Mesendoderm (in vitro differentiated cells): Measurements from ENCODE around the gene OBP2B.

Source experiments
- DNase-seq: peaks from one replicate; pipeline ENCODE4 v3.0.0; 2013
- H2AK5ac ChIP-seq: 2 replicates; pipeline ENCODE4 v1.6.1; 2013; ENCODE audit warnings: low read length, inconsistent platforms
- H2BK120ac ChIP-seq: 2 replicates; pipeline ENCODE4 v1.6.1; 2013; ENCODE audit warnings: low read depth, mild to moderate bottlenecking, low read length, moderate library complexity, mixed read lengths
- H2BK15ac ChIP-seq: replicated peaks from 2 replicates; pipeline ENCODE4 v1.6.1; 2013; ENCODE audit warnings: low read depth, mild to moderate bottlenecking, moderate library complexity
- H2BK5ac ChIP-seq: 2 replicates; pipeline ENCODE4 v1.6.1; 2013; ENCODE audit warnings: low read length, inconsistent platforms
- H3K18ac ChIP-seq: 2 replicates; pipeline ENCODE4 v1.6.1; 2013; ENCODE audit warnings: mild to moderate bottlenecking, low read length, mixed read lengths
- H3K23ac ChIP-seq: one replicate; pipeline ENCODE4 v1.6.1; 2013; ENCODE audit warnings: low read length
- H3K27ac ChIP-seq: 2 replicates; pipeline ENCODE4 v1.5.1; 2013; ENCODE audit warnings: low read depth, mild to moderate bottlenecking, inconsistent platforms, low read length, moderate library complexity
- H3K27me3 ChIP-seq: 2 replicates; pipeline ENCODE4 v1.6.1; 2013; ENCODE audit warnings: low read length, control low read depth, mild to moderate bottlenecking, inconsistent platforms; ENCODE audit not compliant: insufficient read depth, poor library complexity
- H3K36me3 ChIP-seq: 2 replicates; pipeline ENCODE4 v1.6.1; 2013; ENCODE audit warnings: low read length, inconsistent platforms; ENCODE audit not compliant: control insufficient read depth, insufficient read depth
- H3K4ac ChIP-seq: one replicate; pipeline ENCODE4 v1.6.1; 2013; ENCODE audit warnings: low read depth, mild to moderate bottlenecking, low read length, moderate library complexity
- H3K4me1 ChIP-seq: 2 replicates; pipeline ENCODE4 v1.6.1; 2013; ENCODE audit warnings: low read depth, low read length, inconsistent platforms; ENCODE audit not compliant: control insufficient read depth
- H3K4me2 ChIP-seq: 2 replicates; pipeline ENCODE4 v1.6.1; 2013; ENCODE audit warnings: low read length
- H3K4me3 ChIP-seq: 2 replicates; pipeline ENCODE4 v1.5.1; 2013; ENCODE audit warnings: mild to moderate bottlenecking, low read length
- H3K56ac ChIP-seq: one replicate; pipeline ENCODE4 v1.6.1; 2013; ENCODE audit warnings: low read length
- H3K79me1 ChIP-seq: 2 replicates; pipeline ENCODE4 v1.6.1; 2013; ENCODE audit warnings: low read length, inconsistent platforms
- H3K79me2 ChIP-seq: 2 replicates; pipeline ENCODE4 v1.6.1; 2013; ENCODE audit warnings: mild to moderate bottlenecking, low read length; ENCODE audit not compliant: control insufficient read depth, insufficient read depth
- H3K9ac ChIP-seq: 2 replicates; pipeline ENCODE4 v1.6.1; 2013; ENCODE audit warnings: low read length, inconsistent platforms
- H4K5ac ChIP-seq: one replicate; pipeline ENCODE4 v1.6.1; 2013; ENCODE audit warnings: low read length
- H4K8ac ChIP-seq: one replicate; pipeline ENCODE4 v1.6.1; 2013; ENCODE audit warnings: low read depth, mild to moderate bottlenecking, control low read depth, low read length, moderate library complexity
- WGBS: extraction: QIAGEN DNeasy Blood & Tissue Kit; methylation state at CpG from one replicate; pipeline ENCODE4 v1.1.7; 2013; ENCODE audit warnings: low lambda C conversion rate, missing lambda C conversion rate; ENCODE audit not compliant: insufficient coverage; ENCODE audit errors: extremely low coverage; 5-methylcytosine and 5-hydroxymethylcytosine counted together

OBP2B gene

DNA sequence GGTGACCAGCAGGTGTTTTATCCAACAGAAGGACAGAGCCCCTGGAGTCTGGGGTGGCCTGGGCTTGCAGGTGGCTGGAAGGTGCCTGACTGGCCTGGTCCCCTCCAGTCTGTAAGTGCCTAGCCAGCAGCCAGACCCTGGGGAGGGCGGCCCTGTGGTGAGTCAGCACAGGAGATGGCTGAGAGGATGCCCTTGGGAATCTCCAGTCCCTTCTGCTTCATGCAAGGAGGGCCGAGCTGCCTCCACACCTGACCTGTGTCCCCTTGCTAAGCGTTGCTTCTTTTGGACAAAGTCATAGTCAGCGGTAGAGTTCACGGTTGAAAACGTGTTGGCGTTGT, 20.2 kb downstream of the OBP2B start:
- no peak overlapping the region for H3K18ac ChIP-seq

DNA sequence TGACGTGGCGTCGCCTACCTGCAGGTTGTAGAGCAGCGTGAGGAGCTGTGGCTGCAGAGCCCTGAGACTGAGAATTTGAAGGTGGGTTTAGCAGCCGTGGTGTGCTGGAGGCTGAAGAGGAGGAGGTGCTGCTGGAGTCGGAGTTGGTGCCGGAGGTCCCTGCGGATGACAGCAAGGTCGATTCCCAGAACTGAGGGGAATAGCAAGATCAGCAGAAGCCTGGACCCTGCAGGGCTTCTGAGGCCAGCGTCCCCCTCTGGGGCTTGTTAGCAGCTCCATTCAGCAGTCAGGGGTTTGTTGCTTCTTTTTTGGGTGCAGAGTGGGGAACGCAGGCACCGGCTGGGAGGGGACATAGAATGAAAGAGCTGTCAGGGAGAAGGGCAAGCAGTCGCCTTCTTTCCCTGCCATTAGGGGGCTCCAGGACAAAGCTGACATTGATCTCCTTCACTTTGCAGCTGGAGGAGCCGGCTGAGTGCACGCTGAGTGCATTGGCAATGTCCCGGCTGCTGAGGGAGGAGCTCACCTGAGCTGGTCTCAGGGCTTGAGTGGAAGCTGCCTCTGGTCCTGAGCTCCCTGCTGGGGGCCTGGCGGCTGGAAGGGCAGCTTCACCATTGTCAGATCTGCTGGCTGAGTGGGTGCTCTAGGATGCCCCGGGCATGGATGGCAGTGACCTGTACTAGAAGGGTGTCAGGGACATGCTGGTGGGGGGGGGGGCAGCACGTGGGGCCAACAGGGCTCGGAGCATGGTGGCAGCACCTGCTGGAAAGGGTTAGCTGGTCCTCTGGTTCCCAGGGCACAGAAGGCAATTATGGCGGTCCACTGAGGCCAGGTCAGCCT, 20.8 kb downstream of the OBP2B start:
- no CpG with 5 or more reads among the region's 21 CpGs for WGBS
- Histone ChIP-seq H2BK5ac (no peak overlapping the region), H3K9ac (no peak overlapping the region), H4K5ac (no peak overlapping the region), H3K27ac (no peak overlapping the region), H3K4me3 (no peak overlapping the region), H4K8ac (no peak overlapping the region), H3K27me3 (no peaks in the 10 kb centered on the region), H2AK5ac (no peak overlapping the region), H3K4ac (no peak overlapping the region), H3K4me1 (no peaks in the 10 kb centered on the region), H2BK120ac (no peak overlapping the region), H2BK15ac (no peak overlapping the region), H3K18ac (no peak overlapping the region), H3K23ac (no peak overlapping the region), H3K56ac (no peak overlapping the region), H3K36me3 (no peaks in the 10 kb centered on the region), H3K79me2 (no peaks in the 10 kb centered on the region), H3K79me1 (no peaks in the 10 kb centered on the region), H3K4me2 (no peak overlapping the region)
- DNase-seq, result peak; percentile 88

More for the DNA sequence above, 20.2 kb downstream of the OBP2B start:
- Histone ChIP-seq H3K27me3 (no peaks in the 10 kb centered on the region), H3K23ac (no peak overlapping the region), H3K4me1 (no peaks in the 10 kb centered on the region), H2BK15ac (no peak overlapping the region), H3K27ac (no peak overlapping the region), H3K4me3 (no peak overlapping the region), H2AK5ac (no peak overlapping the region), H3K79me2 (no peaks in the 10 kb centered on the region), H2BK120ac (no peak overlapping the region), H4K8ac (no peak overlapping the region), H3K79me1 (no peaks in the 10 kb centered on the region), H3K4me2 (no peak overlapping the region), H3K4ac (no peak overlapping the region), H4K5ac (no peak overlapping the region), H3K56ac (no peak overlapping the region), H3K36me3 (no peaks in the 10 kb centered on the region), H2BK5ac (no peak overlapping the region), H3K9ac (no peak overlapping the region)
- DNase-seq, result no peak
- WGBS, result no CpG with 5 or more reads among the region's 7 CpGs

DNA sequence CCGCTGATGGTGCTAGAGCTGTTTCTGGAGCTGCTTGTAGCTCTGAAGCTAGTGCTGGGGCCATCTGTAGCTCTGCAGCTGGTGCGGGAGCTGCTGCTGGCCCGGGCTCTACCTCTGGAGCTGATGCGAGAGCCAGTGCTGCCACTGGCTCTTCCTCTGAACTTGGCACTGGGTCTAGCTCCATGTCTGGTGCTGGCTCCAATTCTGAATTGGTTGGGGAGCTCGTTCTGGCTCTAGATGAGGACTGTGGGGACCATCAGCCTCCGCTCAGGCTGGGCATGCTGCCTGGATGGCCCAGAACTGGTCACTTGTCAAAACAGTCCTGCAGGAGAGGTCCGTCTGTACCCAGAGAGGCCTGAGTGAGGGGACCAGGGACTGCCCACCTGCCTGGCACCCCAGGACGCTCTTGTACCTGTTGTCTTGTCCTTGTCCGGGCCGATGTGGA, 21.5 kb downstream of the OBP2B start:
- Histone ChIP-seq H2BK120ac (no peak overlapping the region), H3K79me1 (no peaks in the 10 kb centered on the region), H3K4me2 (no peak overlapping the region), H2BK15ac (no peak overlapping the region), H2AK5ac (no peak overlapping the region), H3K4me3 (no peak overlapping the region), H3K36me3 (no peaks in the 10 kb centered on the region), H3K4me1 (no peaks in the 10 kb centered on the region), H4K5ac (no peak overlapping the region), H2BK5ac (no peak overlapping the region), H3K27me3 (no peaks in the 10 kb centered on the region), H3K9ac (no peak overlapping the region), H4K8ac (no peak overlapping the region), H3K79me2 (no peaks in the 10 kb centered on the region), H3K23ac (no peak overlapping the region), H3K18ac (no peak overlapping the region), H3K4ac (no peak overlapping the region), H3K56ac (no peak overlapping the region), H3K27ac (no peak overlapping the region)
- WGBS, result no CpG with 5 or more reads among the region's 10 CpGs
- DNase-seq, result no peak

DNA sequence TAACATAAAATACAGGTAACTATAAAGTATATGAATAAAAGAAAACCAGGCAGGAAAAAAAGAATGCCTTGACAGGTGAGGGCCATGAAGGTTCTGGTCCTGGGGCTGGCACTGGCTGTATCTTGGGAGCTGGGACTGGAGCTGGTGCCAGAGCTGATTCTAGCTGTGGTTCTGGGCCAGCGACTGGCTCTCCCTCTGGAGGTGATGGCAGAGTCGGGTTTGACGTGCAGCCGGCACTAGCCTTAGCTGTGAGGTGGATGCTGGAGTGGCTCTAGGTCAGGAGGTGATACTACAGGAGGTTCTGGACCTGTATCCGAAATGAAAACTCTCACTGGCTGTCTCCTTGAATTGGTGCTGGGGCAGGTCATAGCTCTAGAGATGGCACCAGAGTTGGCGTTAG, 22.3 kb downstream of the OBP2B start:
- Histone ChIP-seq H3K18ac (no peak overlapping the region), H4K8ac (no peak overlapping the region), H4K5ac (no peak overlapping the region), H3K9ac (no peak overlapping the region), H3K79me1 (no peaks in the 10 kb centered on the region), H3K27ac (no peak overlapping the region), H2BK5ac (no peak overlapping the region), H2BK15ac (no peak overlapping the region), H3K4ac (no peak overlapping the region), H3K36me3 (no peaks in the 10 kb centered on the region), H3K4me3 (no peak overlapping the region), H3K27me3 (no peaks in the 10 kb centered on the region), H3K4me1 (no peaks in the 10 kb centered on the region), H3K4me2 (no peak overlapping the region), H2AK5ac (no peak overlapping the region), H3K79me2 (no peaks in the 10 kb centered on the region), H3K56ac (no peak overlapping the region), H2BK120ac (no peak overlapping the region), H3K23ac (no peak overlapping the region)
- WGBS, result no CpG with 5 or more reads among the region's 6 CpGs
- DNase-seq, result no peak

DNA sequence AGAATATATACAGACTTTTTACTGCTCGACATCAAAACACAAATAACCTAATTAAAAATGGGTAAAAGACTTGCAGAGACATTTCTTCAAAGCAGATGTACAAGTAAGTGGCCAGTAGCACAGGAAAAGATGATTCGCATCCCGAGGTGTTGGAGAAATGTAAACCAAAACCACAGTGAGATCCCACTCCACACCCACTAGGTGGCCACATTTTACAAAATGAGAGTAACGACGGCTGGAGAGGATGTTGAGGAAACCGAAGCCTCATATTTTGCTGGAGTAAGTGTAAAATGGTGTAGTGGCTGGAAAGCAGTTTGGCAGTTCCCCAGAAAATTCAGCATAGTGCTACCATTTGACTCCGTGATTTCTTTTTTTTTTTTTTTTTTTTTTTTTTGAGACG, 24.1 kb downstream of the OBP2B start:
- H3K79me1 ChIP-seq, result no peaks in the 10 kb centered on the region
- H3K18ac ChIP-seq, result no peak overlapping the region
- no CpG with 5 or more reads among the region's 8 CpGs for WGBS
- no peak overlapping the region for H3K4me3 ChIP-seq
- no peak overlapping the region for H2BK5ac ChIP-seq
- no peak overlapping the region for H4K8ac ChIP-seq
- H3K79me2 ChIP-seq, result no peaks in the 10 kb centered on the region
- DNase-seq, result peak; percentile 74
- no peak overlapping the region for H2AK5ac ChIP-seq
- no peaks in the 10 kb centered on the region for H3K36me3 ChIP-seq
- no peak overlapping the region for H2BK120ac ChIP-seq
- H3K4me1 ChIP-seq, result no peaks in the 10 kb centered on the region
- no peak overlapping the region for H4K5ac ChIP-seq
- H3K56ac ChIP-seq, result no peak overlapping the region
- H2BK15ac ChIP-seq, result no peak overlapping the region
- H3K4me2 ChIP-seq, result no peak overlapping the region
- H3K4ac ChIP-seq, result no peak overlapping the region
- H3K9ac ChIP-seq, result no peak overlapping the region
- H3K23ac ChIP-seq, result no peak overlapping the region
- no peaks in the 10 kb centered on the region for H3K27me3 ChIP-seq
- no peak overlapping the region for H3K27ac ChIP-seq

DNA sequence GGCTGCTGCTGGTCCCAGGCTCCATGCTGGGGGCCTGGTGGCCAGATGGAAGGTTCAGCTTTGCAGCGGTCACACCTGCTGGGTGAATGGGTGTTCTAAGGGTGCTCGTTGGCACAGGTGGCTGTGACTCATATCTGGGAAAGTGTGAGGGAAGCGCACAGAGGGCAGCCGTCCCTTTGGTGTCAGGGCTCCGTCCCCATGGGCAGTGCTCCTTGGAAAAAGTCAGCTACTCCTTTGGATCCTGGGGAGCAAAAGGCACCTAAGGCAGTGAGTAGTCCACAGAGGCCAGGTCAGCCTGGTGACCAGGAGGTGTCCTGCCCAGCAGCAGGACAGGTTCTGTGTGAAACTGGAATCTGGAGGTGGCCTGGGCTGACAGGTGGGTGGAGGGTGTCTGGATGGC, 26.9 kb downstream of the OBP2B start:
- Histone ChIP-seq H4K5ac (no peak overlapping the region), H3K9ac (no peak overlapping the region), H2BK15ac (no peak overlapping the region), H3K18ac (no peak overlapping the region), H3K4ac (no peak overlapping the region), H3K4me2 (no peak overlapping the region), H3K79me2 (no peaks in the 10 kb centered on the region), H3K23ac (no peak overlapping the region), H4K8ac (no peak overlapping the region), H3K79me1 (no peaks in the 10 kb centered on the region), H3K27ac (no peak overlapping the region), H3K4me1 (no peaks in the 10 kb centered on the region), H2BK120ac (no peak overlapping the region), H3K36me3 (no peaks in the 10 kb centered on the region), H2AK5ac (no peak overlapping the region), H3K27me3 (no peaks in the 10 kb centered on the region), H3K56ac (no peak overlapping the region), H2BK5ac (no peak overlapping the region), H3K4me3 (no peak overlapping the region)
- DNase-seq, result no peak
- WGBS, result no CpG with 5 or more reads among the region's 5 CpGs
